ENCODE data around the gene UHMK1. TPM values are rescaled to one million over a fixed set of nuclear protein-coding genes. Genes with fewer than 3 reads are reported as not detected.
"Not testable (repeated sequence)": the region's sequence is repeated elsewhere in the genome, so short reads cannot be mapped to it uniquely, and the experiment has no call there.

Gene UHMK1
- polyA plus RNA-seq, 5 donors: 25.6 to 36.0 (median 34.4) TPM

DNA sequence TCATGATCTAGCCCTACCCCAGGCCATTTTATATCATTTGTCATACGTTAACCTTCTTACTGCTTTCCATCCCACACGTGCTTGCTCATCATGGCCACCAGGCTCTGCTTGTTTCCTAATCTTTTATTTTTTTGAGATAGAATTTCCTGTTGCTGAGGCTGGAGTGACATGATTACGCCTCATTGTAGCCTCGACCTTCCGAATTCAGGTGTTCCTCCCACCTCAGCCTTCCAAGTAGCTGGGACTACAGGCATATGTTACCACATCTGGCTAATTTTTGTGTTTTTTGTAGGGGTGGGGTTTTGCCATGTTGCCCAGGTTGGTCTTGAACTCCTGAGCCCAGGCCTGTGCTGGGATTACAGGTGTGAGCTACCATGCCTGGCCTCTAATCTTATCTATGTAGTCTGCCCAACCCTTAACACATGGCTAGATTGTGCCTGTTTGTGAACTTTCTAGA lies 67.2 kb downstream of the UHMK1 start:
- DNase-seq: no peak

DNA sequence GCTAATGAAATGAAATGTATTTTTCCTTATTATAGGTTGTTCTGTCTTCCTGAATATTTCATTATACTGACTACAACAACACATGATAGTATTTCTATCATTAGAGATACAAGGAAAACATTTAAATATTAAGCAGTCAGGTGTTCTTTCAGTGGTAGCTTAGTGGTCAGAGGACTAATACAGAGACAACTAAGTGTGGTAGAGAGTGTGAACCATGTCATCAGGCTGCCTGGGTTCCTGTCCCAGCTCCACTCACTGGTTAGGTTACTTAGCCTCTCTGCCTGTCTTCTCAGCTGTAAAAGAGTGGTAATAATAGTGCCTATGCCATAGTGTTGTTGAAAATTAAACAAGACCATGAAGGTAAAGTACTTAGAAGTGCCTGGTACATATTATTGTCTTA lies 67.8 kb downstream of the UHMK1 start:
- DNase-seq: no peak

DNA sequence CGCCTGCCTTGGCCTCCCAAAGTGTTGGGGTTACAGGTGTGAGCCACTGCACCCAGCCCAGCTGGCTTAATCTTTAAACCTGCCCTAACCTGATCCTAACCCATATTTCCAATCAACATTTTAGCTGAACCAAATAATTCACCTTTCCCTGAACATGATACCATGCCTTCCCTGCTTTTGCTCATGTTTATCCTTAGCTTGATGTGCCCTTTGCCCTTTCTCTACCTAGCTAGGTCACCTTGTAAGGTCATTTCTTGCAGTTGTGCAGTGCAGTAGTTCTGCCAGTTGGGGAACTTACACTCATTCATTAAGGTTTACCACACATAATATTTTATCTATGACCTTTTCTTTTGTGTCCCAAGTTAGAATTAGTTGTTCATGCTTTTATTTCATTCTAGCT lies 69.3 kb downstream of the UHMK1 start:
- no peak for DNase-seq

DNA sequence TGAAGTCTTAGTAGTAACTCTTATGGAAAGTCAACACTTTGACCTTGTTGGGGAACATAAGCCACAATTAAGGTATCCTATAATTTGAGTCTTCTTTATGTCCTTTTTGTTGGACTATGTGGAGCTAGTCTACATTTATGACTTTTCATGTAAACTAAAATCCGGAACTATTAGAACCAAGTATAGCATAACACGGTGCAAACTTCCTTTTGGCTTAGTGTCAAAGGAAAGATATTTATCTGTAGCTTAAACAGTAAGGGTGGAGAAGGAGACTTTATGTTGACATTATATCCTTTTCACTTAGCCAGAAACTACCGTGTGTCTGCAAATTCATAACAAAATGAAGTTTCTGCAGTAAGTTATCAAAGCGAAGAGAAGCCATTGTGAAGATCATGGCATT lies 71.2 kb downstream of the UHMK1 start:
- no peak for DNase-seq

DNA sequence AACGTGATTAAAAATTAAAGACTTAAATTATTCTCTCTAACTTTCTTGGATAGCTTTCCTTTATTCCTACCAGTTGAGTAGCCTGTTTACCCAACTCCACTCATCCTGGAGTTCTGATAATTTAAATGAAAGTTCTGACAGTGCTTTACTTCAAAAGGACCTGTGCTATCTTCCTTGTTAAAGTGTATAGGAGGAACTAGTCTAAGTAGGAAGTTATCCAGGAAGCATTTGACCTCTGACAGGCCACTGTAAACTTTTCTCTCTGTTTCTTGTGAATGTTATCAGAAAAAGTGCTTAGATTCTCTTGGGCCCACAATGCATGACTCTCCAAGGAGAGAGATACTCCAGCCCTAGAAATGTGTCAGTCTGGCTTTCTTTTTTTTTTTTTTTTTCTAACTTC lies 73.1 kb downstream of the UHMK1 start:
- no peak for DNase-seq

DNA sequence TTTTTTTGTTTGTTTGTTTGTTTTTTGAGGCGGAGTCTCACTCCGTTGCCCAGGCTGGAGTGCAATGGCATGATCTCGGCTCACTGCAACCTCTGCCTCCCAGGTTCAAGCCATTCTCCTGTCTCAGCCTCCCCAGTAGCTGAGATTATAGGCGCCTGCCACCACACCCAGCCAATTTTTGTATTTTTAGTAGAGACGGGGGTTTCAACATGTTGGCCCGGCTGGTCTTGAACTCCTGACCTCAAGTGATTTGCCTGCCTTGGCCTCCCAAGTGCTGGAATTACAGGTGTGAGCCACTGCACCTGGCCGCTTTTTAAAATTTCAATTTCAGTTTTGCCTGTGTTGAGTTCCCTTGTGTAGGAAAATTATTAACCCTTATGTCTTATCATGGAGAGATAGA lies 73.5 kb downstream of the UHMK1 start:
- DNase-seq: not testable (repeated sequence)

DNA sequence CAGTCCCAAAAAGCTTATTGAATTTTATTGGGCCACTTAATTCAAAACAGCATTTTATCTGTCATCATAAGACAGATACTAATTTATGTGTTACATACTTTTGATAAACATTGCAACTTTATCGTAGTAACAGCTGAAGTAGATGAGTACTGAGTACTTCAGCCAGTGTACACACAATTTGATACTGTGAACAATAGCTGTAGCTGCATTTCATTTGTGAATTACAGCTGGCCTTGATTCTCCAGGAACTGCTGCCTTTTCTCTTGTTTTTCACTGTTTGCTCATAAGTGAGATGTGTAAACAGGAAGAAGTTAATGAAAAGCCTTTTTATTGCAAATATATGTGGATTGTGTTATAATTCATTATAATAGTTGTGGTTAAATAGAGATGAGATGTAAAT lies 74.1 kb downstream of the UHMK1 start:
- no peak for DNase-seq

DNA sequence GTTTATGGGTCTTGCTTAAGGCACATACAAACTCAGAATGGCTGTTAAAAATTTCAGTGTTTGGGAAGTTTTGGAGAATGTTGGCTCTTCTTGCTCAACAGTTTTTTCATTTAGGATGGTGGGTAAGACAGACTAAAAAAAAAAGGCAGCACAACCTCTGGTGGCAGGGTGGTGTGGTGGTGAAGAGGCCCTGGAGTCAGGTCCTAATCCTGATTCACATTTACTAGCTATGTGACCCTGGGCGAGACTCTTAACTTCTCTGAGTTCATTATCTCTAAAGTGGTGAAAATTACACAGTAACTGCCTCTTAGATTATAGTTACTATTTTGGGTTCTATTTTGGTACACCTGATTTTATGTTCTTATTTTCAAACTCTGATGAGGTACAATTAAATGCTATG lies 75.5 kb downstream of the UHMK1 start:
- DNase-seq: no peak

DNA sequence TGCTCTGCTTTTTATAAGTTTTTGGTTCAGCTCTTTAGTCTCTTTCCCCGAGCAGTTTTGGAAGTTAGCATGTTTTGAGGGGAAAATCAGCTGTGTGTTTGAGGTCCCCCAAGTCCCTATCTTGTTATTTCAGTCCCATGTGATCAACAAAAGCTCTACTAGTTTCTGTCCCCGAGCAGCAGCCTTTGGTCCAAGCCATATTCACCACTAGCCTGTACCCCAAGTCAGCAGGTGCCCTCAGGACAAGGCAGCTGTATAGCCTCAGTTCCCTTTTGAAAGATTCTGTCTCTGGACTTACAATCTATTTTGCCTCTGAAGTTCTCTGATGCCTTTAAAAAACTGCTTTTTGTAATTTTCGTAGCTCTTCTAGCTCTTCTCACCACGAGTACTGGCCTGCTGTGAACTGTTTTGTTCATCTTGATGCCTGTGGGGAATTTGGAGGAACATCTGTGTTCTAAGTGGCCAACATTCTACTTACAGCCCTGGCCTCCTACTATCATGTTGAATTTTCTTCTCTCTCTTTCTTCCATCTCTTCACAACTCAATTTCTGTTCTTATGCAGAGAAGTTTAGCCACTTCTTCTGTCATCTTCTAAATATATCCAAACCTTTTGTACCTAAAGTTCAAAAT lies 80.6 kb downstream of the UHMK1 start:
- DNase-seq: no peak

DNA sequence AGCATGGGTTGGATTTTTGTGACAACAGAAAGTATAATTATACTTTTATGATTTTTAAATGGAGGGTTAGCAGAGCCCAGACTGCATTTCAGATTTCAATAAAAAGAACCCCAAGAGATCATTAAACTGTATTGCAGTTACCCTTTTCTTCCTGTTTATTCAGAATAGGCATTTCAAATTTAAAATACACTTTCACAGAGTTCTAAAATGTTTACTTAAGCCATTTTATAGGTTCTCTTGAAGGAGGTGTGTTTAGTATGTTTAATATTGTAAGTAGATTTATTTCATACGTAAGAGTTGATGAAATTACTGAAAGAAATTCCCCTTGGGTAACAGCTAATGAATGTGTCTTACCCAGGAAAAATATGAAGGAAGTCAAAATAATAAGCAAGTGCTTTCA lies 81.3 kb downstream of the UHMK1 start:
- no peak for DNase-seq

Other genes with a start within 250 kb of the UHMK1 start
- gene SPATA46, start 121.0 kb upstream of the UHMK1 start, polyA plus RNA-seq (ENCODE audit: insufficient read depth in 1 of 5, insufficient read length in 5 of 5, low replicate concordance in 1 of 5): under 1 TPM; 0.32 to 0.76 (median 0.36) TPM
- gene C1orf226, start 116.1 kb upstream of the UHMK1 start, polyA plus RNA-seq (ENCODE audit: insufficient read depth in 1 of 5, insufficient read length in 5 of 5, low replicate concordance in 1 of 5): 1 to 10 TPM; 3.7 to 5.5 (median 4.3) TPM
- 1 to 10 TPM in 2 of 5 donors, under 1 TPM in 3; 0.23 to 1.1 (median 0.94) TPM for gene SH2D1B, start 85.7 kb upstream of the UHMK1 start, polyA plus RNA-seq (ENCODE audit: insufficient read depth in 1 of 5, insufficient read length in 5 of 5, low replicate concordance in 1 of 5)
- 10 to 100 TPM; 34.1 to 43.1 (median 38.5) TPM for gene UAP1, start 63.9 kb downstream of the UHMK1 start, polyA plus RNA-seq (ENCODE audit: insufficient read depth in 1 of 5, insufficient read length in 5 of 5, low replicate concordance in 1 of 5)
- gene DDR2, start 134.6 kb downstream of the UHMK1 start, polyA plus RNA-seq (ENCODE audit: insufficient read depth in 1 of 5, insufficient read length in 5 of 5, low replicate concordance in 1 of 5): 10 to 100 TPM; 20.4 to 50.4 (median 45.5) TPM